ENCODE data around the gene SEM1. TPM values are rescaled to one million over a fixed set of nuclear protein-coding genes. Genes with fewer than 3 reads are reported as not detected.
"Not testable (repeated sequence)": the region's sequence is repeated elsewhere in the genome, so short reads cannot be mapped to it uniquely, and the experiment has no call there.

SEM1 gene
- total RNA-seq, 1 donor from 2014 or later = 34.6 TPM

DNA sequence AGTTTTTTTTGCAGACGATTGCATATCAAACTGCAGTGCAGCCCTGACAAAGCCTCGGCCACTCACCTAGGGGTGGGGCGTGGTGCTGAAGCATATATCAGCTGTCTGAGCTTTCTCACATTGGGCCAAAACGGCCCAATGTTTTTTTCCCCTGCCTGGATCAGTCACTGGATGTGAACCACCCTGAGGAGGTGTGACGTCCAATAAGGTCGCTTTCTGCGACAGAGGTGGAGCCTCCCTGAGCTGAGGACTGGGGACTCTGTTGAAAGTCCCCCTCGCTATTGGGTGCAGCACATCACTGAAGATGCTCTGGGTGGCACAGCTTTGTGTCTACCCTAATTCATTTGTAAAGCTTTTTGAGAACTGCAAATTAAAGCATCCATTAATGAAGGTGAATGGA, 60.9 kb downstream of the SEM1 start:
- no peaks in the 10 kb centered on the region for H3K9me3 Mint-ChIP-seq (ENCODE audit: unreplicated experiment)
- no peak for DNase-seq
- no peak overlapping the region for H3K27ac Mint-ChIP-seq (ENCODE audit: unreplicated experiment)
- peaks cover 4% of the 10 kb centered on the region for H3K36me3 Mint-ChIP-seq (ENCODE audit: unreplicated experiment)
- no peaks in the 10 kb centered on the region for H3K4me1 Mint-ChIP-seq (ENCODE audit: low read depth, unreplicated experiment)
- H3K27me3 Mint-ChIP-seq (ENCODE audit: unreplicated experiment) = no peaks in the 10 kb centered on the region
- no peak overlapping the region for H3K4me3 Mint-ChIP-seq (ENCODE audit: unreplicated experiment)
- TF ChIP-seq, protein P1, sequence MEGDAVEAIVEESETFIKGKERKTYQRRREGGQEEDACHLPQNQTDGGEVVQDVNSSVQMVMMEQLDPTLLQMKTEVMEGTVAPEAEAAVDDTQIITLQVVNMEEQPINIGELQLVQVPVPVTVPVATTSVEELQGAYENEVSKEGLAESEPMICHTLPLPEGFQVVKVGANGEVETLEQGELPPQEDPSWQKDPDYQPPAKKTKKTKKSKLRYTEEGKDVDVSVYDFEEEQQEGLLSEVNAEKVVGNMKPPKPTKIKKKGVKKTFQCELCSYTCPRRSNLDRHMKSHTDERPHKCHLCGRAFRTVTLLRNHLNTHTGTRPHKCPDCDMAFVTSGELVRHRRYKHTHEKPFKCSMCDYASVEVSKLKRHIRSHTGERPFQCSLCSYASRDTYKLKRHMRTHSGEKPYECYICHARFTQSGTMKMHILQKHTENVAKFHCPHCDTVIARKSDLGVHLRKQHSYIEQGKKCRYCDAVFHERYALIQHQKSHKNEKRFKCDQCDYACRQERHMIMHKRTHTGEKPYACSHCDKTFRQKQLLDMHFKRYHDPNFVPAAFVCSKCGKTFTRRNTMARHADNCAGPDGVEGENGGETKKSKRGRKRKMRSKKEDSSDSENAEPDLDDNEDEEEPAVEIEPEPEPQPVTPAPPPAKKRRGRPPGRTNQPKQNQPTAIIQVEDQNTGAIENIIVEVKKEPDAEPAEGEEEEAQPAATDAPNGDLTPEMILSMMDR (IDR thresholded peaks at IDR 0.05; ENCODE audit: partially characterized antibody, unreplicated experiment) = no peak

DNA sequence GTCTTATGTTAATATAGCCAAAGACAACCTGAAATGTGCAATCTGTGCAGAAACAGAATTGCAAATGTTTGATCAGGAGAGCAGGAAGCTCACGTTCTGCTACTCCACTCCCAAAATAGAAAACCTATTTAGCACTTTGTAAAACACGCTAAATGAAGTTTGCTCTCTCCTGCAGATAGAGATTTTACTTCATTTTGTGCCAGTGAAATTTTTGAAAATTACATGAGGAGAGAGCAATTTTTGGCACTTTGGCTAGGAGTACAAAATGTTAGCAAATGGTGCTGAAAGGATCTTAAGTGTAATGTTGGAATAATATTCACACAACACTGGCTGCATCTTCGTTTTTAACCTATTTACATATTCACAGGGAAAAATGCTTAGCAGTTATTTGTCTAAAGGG, 61.9 kb downstream of the SEM1 start:
- Mint-ChIP-seq H3K4me3 (ENCODE audit: unreplicated experiment) (no peak overlapping the region), H3K27ac (ENCODE audit: unreplicated experiment) (no peak overlapping the region), H3K36me3 (ENCODE audit: unreplicated experiment) (peaks cover 4% of the 10 kb centered on the region), H3K27me3 (ENCODE audit: unreplicated experiment) (no peaks in the 10 kb centered on the region), H3K4me1 (ENCODE audit: low read depth, unreplicated experiment) (no peaks in the 10 kb centered on the region), H3K9me3 (ENCODE audit: unreplicated experiment) (no peaks in the 10 kb centered on the region)
- DNase-seq = no peak
- TF ChIP-seq, protein P1 (IDR thresholded peaks at IDR 0.05; ENCODE audit: partially characterized antibody, unreplicated experiment) = no peak

DNA sequence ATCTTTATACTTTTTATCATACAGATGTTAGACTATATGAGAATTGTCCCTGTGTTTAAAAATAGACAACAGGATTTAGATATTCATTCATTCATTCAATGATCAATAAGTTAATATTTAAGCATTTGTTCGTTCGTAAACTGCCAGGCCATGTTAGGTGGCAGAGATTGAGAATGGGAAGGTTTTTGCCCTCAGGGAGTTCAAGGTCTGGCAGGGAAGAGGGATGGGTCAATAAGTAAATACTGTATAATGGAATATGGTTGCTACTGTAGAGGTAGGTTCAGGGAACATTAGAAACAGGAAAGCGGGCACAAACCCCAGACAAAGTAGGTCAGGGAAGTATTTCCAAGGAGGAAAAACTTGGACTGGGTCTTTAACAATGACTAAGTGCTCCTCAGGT, 64.6 kb downstream of the SEM1 start:
- Mint-ChIP-seq H3K27me3 (ENCODE audit: unreplicated experiment) (no peaks in the 10 kb centered on the region), H3K27ac (ENCODE audit: unreplicated experiment) (no peak overlapping the region), H3K36me3 (ENCODE audit: unreplicated experiment) (no peaks in the 10 kb centered on the region), H3K4me1 (ENCODE audit: low read depth, unreplicated experiment) (no peaks in the 10 kb centered on the region), H3K9me3 (ENCODE audit: unreplicated experiment) (no peaks in the 10 kb centered on the region), H3K4me3 (ENCODE audit: unreplicated experiment) (no peak overlapping the region)
- TF ChIP-seq, protein P1 (IDR thresholded peaks at IDR 0.05; ENCODE audit: partially characterized antibody, unreplicated experiment) = no peak
- no peak for DNase-seq

DNA sequence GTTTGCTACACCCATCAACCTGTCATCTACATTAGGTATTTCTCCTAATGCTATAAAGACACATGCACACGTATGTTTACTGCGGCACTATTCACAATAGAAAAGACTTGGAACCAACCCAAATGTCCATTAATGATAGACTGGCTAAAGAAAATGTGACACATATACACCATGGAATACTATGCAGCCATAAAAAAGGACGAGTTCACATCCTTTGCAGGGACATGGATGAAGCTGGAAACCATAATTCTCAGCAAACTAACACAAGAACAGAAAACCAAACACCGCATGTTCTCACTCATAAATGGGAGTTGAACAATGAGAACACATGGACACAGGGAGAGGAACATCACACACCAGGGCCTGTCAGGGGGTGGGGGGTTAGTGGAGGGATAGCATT, 66.2 kb downstream of the SEM1 start:
- DNase-seq; H3K4me1 Mint-ChIP-seq (ENCODE audit: low read depth, unreplicated experiment); H3K27ac Mint-ChIP-seq (ENCODE audit: unreplicated experiment); H3K27me3 Mint-ChIP-seq (ENCODE audit: unreplicated experiment); H3K4me3 Mint-ChIP-seq (ENCODE audit: unreplicated experiment); H3K36me3 Mint-ChIP-seq (ENCODE audit: unreplicated experiment); H3K9me3 Mint-ChIP-seq (ENCODE audit: unreplicated experiment): not testable (repeated sequence)

DNA sequence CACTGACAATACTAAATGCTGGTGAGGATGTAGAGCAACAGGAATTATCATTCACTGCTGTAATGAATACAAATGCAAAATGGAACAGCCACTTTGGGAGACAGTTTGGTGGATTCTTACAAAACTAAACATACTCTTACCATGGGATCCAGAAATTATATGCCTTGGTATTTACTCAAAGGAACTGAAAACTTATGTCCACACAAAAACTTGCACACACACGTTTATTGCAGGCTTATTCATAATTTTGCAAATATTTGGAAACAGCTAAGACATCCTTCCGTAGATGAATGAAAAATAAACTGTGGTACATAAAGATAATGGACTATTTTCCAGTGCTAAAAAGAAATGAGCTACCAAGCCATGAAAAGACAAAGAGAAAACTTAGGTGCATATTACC, 69.6 kb downstream of the SEM1 start:
- TF ChIP-seq, protein P1 (IDR thresholded peaks at IDR 0.05; ENCODE audit: partially characterized antibody, unreplicated experiment) = no peak
- Mint-ChIP-seq H3K4me1 (ENCODE audit: low read depth, unreplicated experiment) (no peaks in the 10 kb centered on the region), H3K9me3 (ENCODE audit: unreplicated experiment) (no peaks in the 10 kb centered on the region), H3K27me3 (ENCODE audit: unreplicated experiment) (no peaks in the 10 kb centered on the region), H3K36me3 (ENCODE audit: unreplicated experiment) (no peaks in the 10 kb centered on the region), H3K27ac (ENCODE audit: unreplicated experiment) (no peak overlapping the region), H3K4me3 (ENCODE audit: unreplicated experiment) (no peak overlapping the region)
- no peak for DNase-seq
